Gastrocnemius medialis (tissue), 4 donors: ENCODE measurements around the gene SFTPA2.

ENCODE experiments used
- POLR2A ChIP-seq, 2 donors: fragments of 450-650 bp; IDR thresholded peaks; one replicate each; pipeline ENCODE4 v1.6.1; 2017; ENCODE audit warnings: antibody characterized with exemption in 2 of 2, mild to moderate bottlenecking in 2 of 2, moderate library complexity in 2 of 2
- TF ChIP-seq, protein P1 (sequence below), 5 experiments: fragments of 450-650 bp in 3 of 5; fragments of 200-600 bp in 2 of 5; sonication (generic) in 2 of 5; IDR thresholded peaks in 4 of 5; conservative IDR thresholded peaks in 1 of 5; 1 replicate in 4 of 5; 2 replicates in 1 of 5; pipeline ENCODE4 v1.5.1; 2016 to 2019; ENCODE audit warnings: antibody characterized with exemption in 5 of 5, mild to moderate bottlenecking in 3 of 5, moderate library complexity in 3 of 5

DNA sequence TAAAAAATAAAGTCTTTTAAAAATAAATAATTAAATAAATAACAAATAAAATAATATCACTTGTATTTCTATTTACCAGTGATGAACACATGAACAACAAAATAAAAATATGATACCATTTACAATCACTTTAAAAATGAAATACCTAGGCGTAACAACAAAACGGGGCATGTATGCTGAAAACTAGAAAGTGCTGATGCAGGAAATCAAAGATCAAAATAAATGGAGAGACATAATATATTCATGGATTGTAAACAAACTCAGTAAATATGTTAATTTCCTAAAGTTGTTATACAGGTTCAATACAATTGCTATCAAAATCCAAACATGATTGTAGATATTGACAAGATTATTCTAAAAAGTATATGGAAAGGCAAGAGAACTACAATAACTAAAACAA, 19.2 kb upstream of the SFTPA2 start:
- TF ChIP-seq, protein P1, sequence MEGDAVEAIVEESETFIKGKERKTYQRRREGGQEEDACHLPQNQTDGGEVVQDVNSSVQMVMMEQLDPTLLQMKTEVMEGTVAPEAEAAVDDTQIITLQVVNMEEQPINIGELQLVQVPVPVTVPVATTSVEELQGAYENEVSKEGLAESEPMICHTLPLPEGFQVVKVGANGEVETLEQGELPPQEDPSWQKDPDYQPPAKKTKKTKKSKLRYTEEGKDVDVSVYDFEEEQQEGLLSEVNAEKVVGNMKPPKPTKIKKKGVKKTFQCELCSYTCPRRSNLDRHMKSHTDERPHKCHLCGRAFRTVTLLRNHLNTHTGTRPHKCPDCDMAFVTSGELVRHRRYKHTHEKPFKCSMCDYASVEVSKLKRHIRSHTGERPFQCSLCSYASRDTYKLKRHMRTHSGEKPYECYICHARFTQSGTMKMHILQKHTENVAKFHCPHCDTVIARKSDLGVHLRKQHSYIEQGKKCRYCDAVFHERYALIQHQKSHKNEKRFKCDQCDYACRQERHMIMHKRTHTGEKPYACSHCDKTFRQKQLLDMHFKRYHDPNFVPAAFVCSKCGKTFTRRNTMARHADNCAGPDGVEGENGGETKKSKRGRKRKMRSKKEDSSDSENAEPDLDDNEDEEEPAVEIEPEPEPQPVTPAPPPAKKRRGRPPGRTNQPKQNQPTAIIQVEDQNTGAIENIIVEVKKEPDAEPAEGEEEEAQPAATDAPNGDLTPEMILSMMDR (IDR thresholded peaks at IDR 0.05 in 4 of 5, conservative IDR thresholded peaks at IDR 0.05 in 1 of 5), result no peak
- TF ChIP-seq POLR2A (IDR thresholded peaks at IDR 0.05), result no peak
